Lung (tissue), 12 donors: ENCODE measurements around the gene SELENOS. TPM values are rescaled to one million over a fixed set of nuclear protein-coding genes. Genes with fewer than 3 reads are reported as not detected.

Source experiments
- ATAC-seq: fragments of 200-7000 bp; cut with Tn5 transposase; one replicate; pipeline ENCODE4 v1.9.1; 2020; ENCODE audit warnings: moderate number of reproducible peaks; ENCODE audit not compliant: insufficient read depth, low FRiP score
- DNase-seq, 3 donors: peaks; one replicate each; pipeline ENCODE4 v3.0.0-alpha.2; 2013 to 2017
- H3K27ac ChIP-seq, 2 donors: one replicate each; pipeline ENCODE4 v1.5.1; 2013; ENCODE audit warnings: mild to moderate bottlenecking in 2 of 2, moderate library complexity in 2 of 2, control low read depth in 1 of 2, inconsistent platforms in 1 of 2, low read depth in 1 of 2, low read length in 1 of 2
- H3K27me3 ChIP-seq, 3 donors: one replicate each; pipeline ENCODE4 v1.5.1; 2013; ENCODE audit warnings: low read length in 2 of 3; ENCODE audit not compliant: control insufficient read depth in 3 of 3, insufficient read depth in 3 of 3
- H3K36me3 ChIP-seq, 4 donors: one replicate each; pipeline ENCODE4 v1.5.1; 2013; ENCODE audit warnings: low read length in 4 of 4, mild to moderate bottlenecking in 1 of 4, moderate library complexity in 1 of 4; ENCODE audit not compliant: control insufficient read depth in 4 of 4, insufficient read depth in 4 of 4
- H3K4me1 ChIP-seq, 5 donors: one replicate each; pipeline ENCODE4 v1.5.1; 2013; ENCODE audit warnings: low read length in 5 of 5, mild to moderate bottlenecking in 2 of 5, moderate library complexity in 1 of 5; ENCODE audit not compliant: control insufficient read depth in 5 of 5, insufficient read depth in 5 of 5
- H3K4me3 ChIP-seq: one replicate; pipeline ENCODE4 v1.5.1; 2013; ENCODE audit warnings: mild to moderate bottlenecking, control low read depth, moderate library complexity
- H3K9ac ChIP-seq, 2 donors: one replicate each; pipeline ENCODE4 v1.5.1; 2013; ENCODE audit warnings: low read length in 2 of 2, control low read depth in 1 of 2; ENCODE audit not compliant: insufficient read depth in 1 of 2
- H3K9me3 ChIP-seq, 4 donors: one replicate each; pipeline ENCODE4 v1.5.1; 2013; ENCODE audit warnings: low read length in 3 of 4, mild to moderate bottlenecking in 1 of 4, moderate library complexity in 1 of 4; ENCODE audit not compliant: control insufficient read depth in 4 of 4, insufficient read depth in 3 of 4
- CTCF ChIP-seq: IDR thresholded peaks from 2 replicates; pipeline ENCODE4 v1.5.1; 2012; ENCODE audit warnings: mild to moderate bottlenecking; ENCODE audit errors: control extremely low read depth, extremely low read depth
- WGBS, 2 donors: extraction: QIAGEN DNeasy Blood & Tissue Kit; methylation state at CpG; one replicate each; pipeline ENCODE4 v1.1.7; 2013; 5-methylcytosine and 5-hydroxymethylcytosine counted together
- polyA plus RNA-seq, 2 donors: library from polyadenylated mRNA; stranded (reverse); fragments of 200-250 nt; gene quantifications; one replicate each; pipeline ENCODE4 v1.2.1, GENCODE V29; 2013
- total RNA-seq, 2 donors: library from RNA; depleted of rRNA in 1 of 2; stranded (reverse); fragments of >200 nt in 1 of 2; gene quantifications; one replicate each; pipeline ENCODE4 v1.2.1, GENCODE V29; 2014 to 2021
- donor health status: control.
- donor health status: control.
- donor health status: Bipolar disorder and iron deficiency.
- donor health status: healthy.
- donor health status: DM: yes; HTN: yes; CAD: no.

The SELENOS gene
- total and polyA plus RNA-seq, 4 donors, result 41.7 to 158 (median 81.9) TPM

GRCh38 chr15:101316529-101316928, 39.2 kb upstream of the SELENOS start:
- DNase-seq, result no peak

GRCh38 chr15:101315736-101316135, 38.5 kb upstream of the SELENOS start:
- WGBS, 2 donors, result 89 to 94% methylated on average over 10 of the region's 10 CpGs
- ATAC-seq, result no peak

More at GRCh38 chr15:101316529-101316928, 39.2 kb upstream of the SELENOS start:
- Histone ChIP-seq H3K4me1 (peaks cover 0 to 16% (median 0%) of the 10 kb centered on the region in 5 donors), H3K9ac (no peak overlapping the region), H3K27me3 (no peaks in the 10 kb centered on the region), H3K36me3 (peaks cover 0 to 5% (median 0%) of the 10 kb centered on the region in 4 donors), H3K27ac (no peak overlapping the region), H3K4me3 (no peak overlapping the region), H3K9me3 (no peaks in the 10 kb centered on the region)
- no peak for TF ChIP-seq CTCF
- 89 to 93% methylated on average over 5 of the region's 5 CpGs for WGBS, 2 donors
- no peak for ATAC-seq

GRCh38 chr15:101314336-101315125, 37.2 kb upstream of the SELENOS start:
- 87 to 89% methylated on average over 19 of the region's 19 CpGs for WGBS, 2 donors
- no peak for TF ChIP-seq CTCF
- ATAC-seq (peak; percentile 17), DNase-seq (no peak)
- peaks cover 0 to 5% (median 0%) of the 10 kb centered on the region in 4 donors for H3K36me3 ChIP-seq
- H3K4me3 ChIP-seq, result no peak overlapping the region
- H3K27me3 ChIP-seq, result no peaks in the 10 kb centered on the region
- H3K9ac ChIP-seq, result no peak overlapping the region
- no peaks in the 10 kb centered on the region for H3K9me3 ChIP-seq
- peaks cover 0 to 10% (median 0%) of the 10 kb centered on the region in 5 donors for H3K4me1 ChIP-seq
- no peak overlapping the region for H3K27ac ChIP-seq

More at GRCh38 chr15:101315736-101316135, 38.5 kb upstream of the SELENOS start:
- Histone ChIP-seq H3K27me3 (no peaks in the 10 kb centered on the region), H3K9me3 (no peaks in the 10 kb centered on the region), H3K4me1 (peaks cover 0 to 16% (median 0%) of the 10 kb centered on the region in 5 donors), H3K9ac (no peak overlapping the region), H3K36me3 (peaks cover 0 to 5% (median 0%) of the 10 kb centered on the region in 4 donors), H3K27ac (no peak overlapping the region), H3K4me3 (no peak overlapping the region)
- DNase-seq, result no peak
- no peak for TF ChIP-seq CTCF
